MM.1S (cell line): ENCODE measurements around the gene NID2.

ENCODE experiments used
- DNase-seq: peaks from one replicate; pipeline ENCODE4 v3.0.0-alpha.2; 2015
- H2AFZ ChIP-seq: fragments of 300-600 bp; sonication (generic); 2 replicates; pipeline ENCODE4 v1.6.0; 2016; ENCODE audit warnings: antibody characterized with exemption, low read length
- H3F3A ChIP-seq: fragments of 300-600 bp; sonication (generic); 2 replicates; pipeline ENCODE4 v1.6.1; 2016; ENCODE audit warnings: mild to moderate bottlenecking, antibody characterized with exemption, low read length, moderate library complexity, mixed read lengths; ENCODE audit not compliant: insufficient read depth
- H3K27ac ChIP-seq: fragments of 300-600 bp; sonication (generic); 2 replicates; pipeline ENCODE4 v1.5.1; 2016; ENCODE audit warnings: mild to moderate bottlenecking, low read length
- H3K27me3 ChIP-seq: fragments of 300-600 bp; sonication (generic); replicated peaks from 2 replicates; pipeline ENCODE4 v1.6.0; 2016; ENCODE audit warnings: low read length; ENCODE audit not compliant: insufficient read depth
- H3K36me3 ChIP-seq: fragments of 300-600 bp; sonication (generic); replicated peaks from 2 replicates; pipeline ENCODE4 v1.6.1; 2016; ENCODE audit warnings: mild to moderate bottlenecking, low read length, mixed read lengths; ENCODE audit not compliant: insufficient read depth
- H3K4me1 ChIP-seq: fragments of 300-600 bp; sonication (generic); 2 replicates; pipeline ENCODE4 v1.6.1; 2016; ENCODE audit warnings: low read length, mixed read lengths
- H3K4me2 ChIP-seq: fragments of 300-600 bp; sonication (generic); 2 replicates; pipeline ENCODE4 v1.6.0; 2016; ENCODE audit warnings: low read depth, low read length
- H3K4me3 ChIP-seq: fragments of 300-600 bp; sonication (generic); 2 replicates; pipeline ENCODE4 v1.5.1; 2016; ENCODE audit warnings: low read length, mixed read lengths
- H3K79me2 ChIP-seq: fragments of 300-600 bp; sonication (generic); 2 replicates; pipeline ENCODE4 v1.6.1; 2016; ENCODE audit warnings: mixed run types, low read length, mixed read lengths
- H3K9ac ChIP-seq: fragments of 300-600 bp; sonication (generic); 2 replicates; pipeline ENCODE4 v1.6.1; 2016; ENCODE audit warnings: low read length, mixed read lengths
- H3K9me2 ChIP-seq: fragments of 300-600 bp; sonication (generic); replicated peaks from 2 replicates; pipeline ENCODE4 v1.6.1; 2016; ENCODE audit warnings: mild to moderate bottlenecking, low read length, mixed read lengths; ENCODE audit not compliant: insufficient read depth
- H3K9me3 ChIP-seq: fragments of 300-600 bp; sonication (generic); replicated peaks from 2 replicates; pipeline ENCODE4 v1.6.1; 2016; ENCODE audit warnings: mild to moderate bottlenecking, low read length, mixed read lengths; ENCODE audit not compliant: insufficient read depth
- H4K20me1 ChIP-seq: fragments of 300-600 bp; sonication (generic); 2 replicates; pipeline ENCODE4 v1.6.1; 2016; ENCODE audit warnings: mild to moderate bottlenecking, low read length, moderate library complexity, mixed read lengths; ENCODE audit not compliant: insufficient read depth
- EZH2 ChIP-seq: fragments of 300-600 bp; sonication (generic); optimal IDR thresholded peaks from 2 replicates; pipeline ENCODE3; 2017; ENCODE audit warnings: low read depth, mild to moderate bottlenecking, antibody characterized with exemption, low read length, mixed read lengths
- EZH2phosphoT487 ChIP-seq: fragments of 300-600 bp; sonication (generic); IDR thresholded peaks from 2 replicates; pipeline ENCODE4 v1.6.1; 2018; ENCODE audit warnings: antibody characterized with exemption, low read length
- TF ChIP-seq, protein P1 (sequence below): fragments of 300-600 bp; sonication (generic); IDR thresholded peaks from 2 replicates; pipeline ENCODE4 v1.5.1; 2016; ENCODE audit warnings: antibody characterized with exemption, low read length, mixed read lengths

Gene NID2

DNA sequence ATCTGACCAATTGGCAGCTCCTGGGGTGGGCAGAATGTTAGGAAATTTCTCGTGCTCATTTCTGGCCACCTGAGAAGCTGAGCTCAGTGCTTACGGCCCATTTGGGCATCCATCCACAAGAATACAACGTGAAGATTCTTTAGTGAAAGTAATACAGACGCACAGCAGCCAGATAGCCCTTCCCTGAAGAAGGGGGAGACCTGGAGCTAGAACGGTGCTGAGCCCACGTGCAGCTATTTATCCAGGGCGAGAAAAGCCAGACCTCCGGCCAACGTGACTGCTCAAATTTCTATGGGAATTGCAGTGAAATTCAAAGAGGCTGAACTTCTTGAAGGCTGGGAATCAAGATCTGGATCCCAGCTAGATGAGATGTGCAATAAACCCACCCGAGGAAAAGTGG is 20.7 kb downstream of the NID2 start:
- Histone ChIP-seq H3K36me3 (no peaks in the 10 kb centered on the region), H3F3A (no peaks in the 10 kb centered on the region), H3K4me3 (no peak overlapping the region), H4K20me1 (no peaks in the 10 kb centered on the region), H3K9me2 (no peaks in the 10 kb centered on the region), H3K9ac (no peak overlapping the region), H2AFZ (no peak overlapping the region), H3K79me2 (no peaks in the 10 kb centered on the region), H3K27me3 (no peaks in the 10 kb centered on the region), H3K4me2 (no peak overlapping the region), H3K27ac (no peak overlapping the region), H3K9me3 (no peaks in the 10 kb centered on the region), H3K4me1 (no peaks in the 10 kb centered on the region)
- TF ChIP-seq EZH2phosphoT487 (no peak), EZH2 (no peak)
- TF ChIP-seq, protein P1, sequence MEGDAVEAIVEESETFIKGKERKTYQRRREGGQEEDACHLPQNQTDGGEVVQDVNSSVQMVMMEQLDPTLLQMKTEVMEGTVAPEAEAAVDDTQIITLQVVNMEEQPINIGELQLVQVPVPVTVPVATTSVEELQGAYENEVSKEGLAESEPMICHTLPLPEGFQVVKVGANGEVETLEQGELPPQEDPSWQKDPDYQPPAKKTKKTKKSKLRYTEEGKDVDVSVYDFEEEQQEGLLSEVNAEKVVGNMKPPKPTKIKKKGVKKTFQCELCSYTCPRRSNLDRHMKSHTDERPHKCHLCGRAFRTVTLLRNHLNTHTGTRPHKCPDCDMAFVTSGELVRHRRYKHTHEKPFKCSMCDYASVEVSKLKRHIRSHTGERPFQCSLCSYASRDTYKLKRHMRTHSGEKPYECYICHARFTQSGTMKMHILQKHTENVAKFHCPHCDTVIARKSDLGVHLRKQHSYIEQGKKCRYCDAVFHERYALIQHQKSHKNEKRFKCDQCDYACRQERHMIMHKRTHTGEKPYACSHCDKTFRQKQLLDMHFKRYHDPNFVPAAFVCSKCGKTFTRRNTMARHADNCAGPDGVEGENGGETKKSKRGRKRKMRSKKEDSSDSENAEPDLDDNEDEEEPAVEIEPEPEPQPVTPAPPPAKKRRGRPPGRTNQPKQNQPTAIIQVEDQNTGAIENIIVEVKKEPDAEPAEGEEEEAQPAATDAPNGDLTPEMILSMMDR = no peak
- DNase-seq = no peak

DNA sequence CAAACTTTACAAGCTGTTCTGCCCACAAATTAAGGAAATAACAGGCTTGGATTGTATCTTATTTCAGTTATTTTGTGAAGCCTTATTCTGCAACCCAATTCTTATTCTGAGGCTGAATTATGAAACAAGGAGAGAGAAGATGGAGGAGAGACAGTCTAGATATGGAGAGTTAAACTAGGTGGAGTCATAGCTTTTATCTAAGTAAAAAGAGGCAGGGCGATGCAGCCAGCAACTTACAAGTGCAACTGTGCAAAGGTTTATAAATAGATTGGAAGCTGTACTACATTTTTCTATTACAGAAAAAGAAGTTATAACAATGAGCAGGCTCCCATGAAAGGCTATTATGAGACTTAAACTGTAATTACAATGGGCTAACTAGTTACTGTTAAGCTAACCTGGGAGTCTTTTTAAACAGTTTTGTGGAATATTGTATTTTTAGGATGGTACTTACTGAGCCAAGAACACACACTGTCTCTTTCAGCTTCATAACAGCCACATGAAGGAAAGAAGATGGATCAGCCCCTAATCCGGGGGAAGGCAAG is 22.4 kb downstream of the NID2 start:
- Histone ChIP-seq H3K4me3 (no peak overlapping the region), H3K27me3 (no peaks in the 10 kb centered on the region), H3K36me3 (no peaks in the 10 kb centered on the region), H3K9ac (no peak overlapping the region), H4K20me1 (no peaks in the 10 kb centered on the region), H2AFZ (no peak overlapping the region), H3K4me1 (no peaks in the 10 kb centered on the region), H3K4me2 (no peak overlapping the region), H3K27ac (no peak overlapping the region), H3F3A (no peaks in the 10 kb centered on the region), H3K79me2 (no peaks in the 10 kb centered on the region), H3K9me3 (no peaks in the 10 kb centered on the region), H3K9me2 (no peaks in the 10 kb centered on the region)
- TF ChIP-seq, protein P1 = no peak
- TF ChIP-seq EZH2phosphoT487 (no peak), EZH2 (no peak)
- no peak for DNase-seq

DNA sequence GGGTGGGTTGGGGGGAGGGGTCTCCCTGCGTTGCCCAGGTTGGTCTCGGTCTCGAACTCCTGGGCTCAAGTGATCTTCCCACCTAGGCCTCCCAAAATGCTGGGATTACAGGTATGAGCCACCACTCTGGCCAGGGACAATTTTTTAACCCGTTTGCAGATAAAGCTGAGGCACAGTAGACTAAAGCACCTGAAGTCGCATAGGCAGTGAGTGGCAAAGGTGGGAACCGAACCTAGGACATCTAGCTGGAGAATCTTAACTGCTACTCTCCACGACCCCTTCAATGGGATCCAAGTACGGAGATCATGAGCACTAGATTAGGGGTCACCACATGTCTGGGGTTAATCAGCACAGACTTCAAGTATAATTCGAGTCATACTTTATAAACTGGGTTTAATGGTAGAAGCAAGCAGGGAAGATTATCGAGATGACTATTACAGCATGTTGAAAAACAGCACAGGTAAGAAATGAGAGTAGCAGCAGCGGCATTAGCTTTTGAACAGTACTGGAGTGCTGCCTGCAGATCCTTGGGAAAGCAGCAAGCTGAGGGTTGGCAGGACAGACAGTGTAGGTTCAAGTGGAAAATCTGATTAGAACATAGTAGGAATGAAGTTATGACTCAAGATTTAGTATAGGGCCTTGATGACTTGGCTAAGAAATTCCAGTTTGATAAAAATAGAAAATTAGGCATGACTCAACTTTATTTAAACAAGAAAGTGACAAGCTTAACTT is 23.9 kb downstream of the NID2 start:
- no peak overlapping the region for H3K9ac ChIP-seq
- H3K36me3 ChIP-seq = no peaks in the 10 kb centered on the region
- TF ChIP-seq EZH2 (no peak), EZH2phosphoT487 (no peak)
- TF ChIP-seq, protein P1 = no peak
- H3K9me3 ChIP-seq = no peaks in the 10 kb centered on the region
- no peaks in the 10 kb centered on the region for H4K20me1 ChIP-seq
- no peak for DNase-seq
- H3K27me3 ChIP-seq = no peaks in the 10 kb centered on the region
- H3K27ac ChIP-seq = no peak overlapping the region
- H3K4me2 ChIP-seq = no peak overlapping the region
- H2AFZ ChIP-seq = no peak overlapping the region
- H3K4me1 ChIP-seq = no peaks in the 10 kb centered on the region
- H3K9me2 ChIP-seq = no peaks in the 10 kb centered on the region
- H3K4me3 ChIP-seq = no peak overlapping the region
- H3K79me2 ChIP-seq = no peaks in the 10 kb centered on the region
- no peaks in the 10 kb centered on the region for H3F3A ChIP-seq
